HG03520 (cell line): ENCODE measurements around the gene C1QL1.
A peak's percentile ranks its signal among the peaks of the same experiment; 100 is the strongest.

Experiments
- ATAC-seq: cut with Tn5 transposase; IDR thresholded peaks from one replicate; pipeline ENCODE4 v1.9.1; 2021; ENCODE audit warnings: mild to moderate bottlenecking, moderate library complexity; ENCODE audit not compliant: unreplicated experiment

The C1QL1 gene

DNA sequence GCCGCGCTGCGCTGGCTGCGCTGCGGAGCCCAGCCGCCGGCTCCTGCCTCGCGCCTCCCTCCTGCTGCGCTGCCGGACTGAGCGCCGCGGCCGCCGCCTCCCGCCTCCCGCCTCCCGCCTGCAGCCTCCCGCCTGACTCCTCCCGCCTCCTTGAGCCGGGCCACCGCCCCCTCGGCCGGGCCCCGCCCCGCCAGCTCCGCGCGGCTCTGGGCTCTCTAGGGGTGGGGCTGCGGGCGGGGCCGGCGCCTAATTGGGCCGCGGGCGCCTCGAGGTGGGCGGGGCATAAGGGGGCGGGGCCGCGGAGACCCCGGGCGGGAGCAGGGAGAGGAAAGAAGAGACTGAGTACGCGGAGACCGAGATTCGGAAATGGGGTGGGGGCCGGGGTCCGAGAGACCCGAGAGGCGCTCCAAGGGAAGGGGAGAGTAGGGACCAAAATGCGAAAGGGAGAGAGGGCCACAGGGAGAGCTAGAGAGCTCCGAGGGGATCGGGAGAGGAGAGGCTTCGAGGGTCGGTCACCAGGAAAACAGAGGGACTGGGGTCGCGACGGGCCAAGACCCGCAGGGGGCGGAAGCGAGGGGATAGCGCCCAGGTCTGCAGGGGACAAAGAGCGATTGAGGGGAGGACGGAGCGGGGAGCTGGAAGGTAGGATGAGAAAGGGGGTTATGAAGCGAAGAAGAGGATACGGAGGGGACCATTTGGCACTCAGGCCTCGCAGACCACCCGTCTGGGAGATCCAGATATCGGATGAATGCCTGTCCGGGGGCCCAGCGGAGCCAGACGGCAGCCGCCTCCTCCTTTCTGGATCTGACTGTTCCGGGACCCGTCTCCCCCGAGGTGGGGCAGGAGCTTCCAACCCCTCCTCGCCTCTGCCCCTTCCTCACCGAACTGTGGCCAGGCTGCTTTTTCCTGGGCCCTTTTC, at the start of gene C1QL1:
Gene C1QL1 (minus strand): TSS at position 79 of the 919 bp plus-strand sequence. CDS start 255 bp downstream, outside the sequence.
- ATAC-seq = peak; percentile 77

DNA sequence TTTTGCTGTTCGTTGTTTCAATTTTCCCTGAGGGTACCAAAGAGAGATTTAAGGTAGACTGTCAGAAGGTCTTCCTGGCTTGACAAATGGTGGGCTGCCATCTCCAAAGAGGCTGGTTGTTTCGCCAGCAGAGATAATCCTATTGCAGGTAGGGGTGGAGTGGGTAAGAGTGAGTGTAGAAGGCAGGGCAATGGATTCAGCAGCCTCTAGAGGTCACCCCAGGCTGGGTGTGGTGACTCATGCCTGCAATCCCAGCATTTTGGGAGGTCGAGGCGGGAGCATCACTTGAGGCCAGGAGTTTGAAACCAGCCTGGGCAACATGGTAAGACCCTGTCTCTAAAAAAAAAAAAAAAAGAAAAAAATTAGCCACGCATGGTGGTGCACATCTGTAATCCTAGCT, 48.7 kb upstream of the C1QL1 start:
- no peak for ATAC-seq

DNA sequence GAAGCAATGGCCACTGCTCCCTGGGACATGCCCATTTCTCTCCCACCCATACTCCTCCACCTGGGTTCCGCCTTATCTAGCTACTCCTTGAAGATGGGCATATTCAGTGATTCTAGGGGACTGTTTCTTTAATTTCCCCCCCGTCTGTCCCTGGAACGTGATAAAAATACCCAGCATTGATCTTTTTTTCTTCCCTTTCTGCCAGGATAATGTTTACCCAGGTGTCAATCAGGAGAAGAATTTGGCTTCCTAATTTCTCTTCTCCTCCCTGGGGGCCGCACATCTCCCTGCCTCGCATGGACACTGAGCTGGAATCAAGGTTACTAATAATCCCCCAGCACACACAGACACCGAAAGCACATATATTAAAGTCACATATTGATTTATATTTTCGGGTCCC, 48.1 kb upstream of the C1QL1 start:
- no peak for ATAC-seq

DNA sequence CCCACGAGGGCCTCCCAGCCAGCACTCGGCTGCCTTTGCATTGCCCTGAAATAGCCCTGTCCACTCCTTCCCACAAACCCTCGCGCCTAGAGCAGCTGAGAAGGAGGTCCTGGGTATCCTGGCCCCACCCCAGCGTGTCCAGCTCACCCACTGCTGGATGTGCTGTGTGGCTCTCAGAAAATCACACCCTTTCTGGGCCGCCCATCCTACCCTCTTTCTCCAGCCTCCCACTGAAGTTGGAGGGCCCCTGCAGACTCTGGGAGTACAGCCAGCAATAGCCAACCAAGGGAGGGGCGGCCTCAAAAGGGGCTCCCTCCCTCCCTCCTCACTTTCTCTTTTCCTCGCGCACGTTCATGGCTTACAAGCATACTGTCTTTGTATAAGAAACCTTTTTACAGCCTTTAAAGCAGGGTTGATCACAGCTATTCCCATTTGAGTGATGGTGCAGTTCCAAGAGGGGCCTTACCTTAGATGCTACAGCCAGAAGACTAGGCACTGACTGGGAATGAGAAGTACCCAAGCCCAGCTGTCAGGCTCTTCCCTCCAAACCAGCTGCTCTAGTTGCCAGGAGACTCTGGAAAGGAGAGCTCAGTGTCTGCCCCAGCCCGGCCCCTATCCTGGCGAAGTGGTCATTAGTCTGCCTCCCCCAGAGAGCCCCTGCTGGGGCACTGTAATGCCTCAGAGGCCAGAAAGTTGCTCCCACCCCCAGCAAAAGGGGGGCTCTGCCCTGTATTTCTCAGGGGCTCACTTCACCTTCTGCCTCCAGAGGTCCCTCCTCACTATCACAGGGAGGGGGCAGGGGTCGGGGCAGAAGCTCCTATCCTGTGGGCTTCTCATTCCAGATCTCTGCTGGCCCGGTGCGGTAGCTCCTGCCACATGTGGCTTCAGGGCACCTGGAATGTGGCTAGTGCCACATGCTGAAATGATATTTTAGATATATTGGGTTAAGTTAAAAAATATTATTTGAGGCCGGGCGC, 45.2 kb upstream of the C1QL1 start:
- no peak for ATAC-seq

DNA sequence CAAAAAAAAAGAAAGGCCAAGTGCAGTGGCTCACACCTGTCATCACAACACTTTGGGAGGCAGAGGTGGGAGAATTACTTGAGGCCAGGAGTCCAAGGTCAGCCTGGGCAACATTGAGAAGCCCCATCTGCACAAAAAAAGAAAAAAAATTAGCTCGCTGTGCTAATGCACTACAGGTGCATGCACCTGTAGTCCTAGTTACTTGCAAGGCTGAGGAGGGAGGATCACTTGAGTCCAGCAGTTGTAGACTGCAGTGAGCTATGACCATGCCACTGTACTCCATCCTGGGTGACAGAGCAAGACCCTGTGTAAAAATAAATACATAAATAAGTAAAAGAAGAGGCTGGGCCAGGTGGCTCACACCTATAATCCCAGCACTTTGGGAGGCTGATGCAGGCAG, 43.7 kb upstream of the C1QL1 start:
- ATAC-seq = no peak

DNA sequence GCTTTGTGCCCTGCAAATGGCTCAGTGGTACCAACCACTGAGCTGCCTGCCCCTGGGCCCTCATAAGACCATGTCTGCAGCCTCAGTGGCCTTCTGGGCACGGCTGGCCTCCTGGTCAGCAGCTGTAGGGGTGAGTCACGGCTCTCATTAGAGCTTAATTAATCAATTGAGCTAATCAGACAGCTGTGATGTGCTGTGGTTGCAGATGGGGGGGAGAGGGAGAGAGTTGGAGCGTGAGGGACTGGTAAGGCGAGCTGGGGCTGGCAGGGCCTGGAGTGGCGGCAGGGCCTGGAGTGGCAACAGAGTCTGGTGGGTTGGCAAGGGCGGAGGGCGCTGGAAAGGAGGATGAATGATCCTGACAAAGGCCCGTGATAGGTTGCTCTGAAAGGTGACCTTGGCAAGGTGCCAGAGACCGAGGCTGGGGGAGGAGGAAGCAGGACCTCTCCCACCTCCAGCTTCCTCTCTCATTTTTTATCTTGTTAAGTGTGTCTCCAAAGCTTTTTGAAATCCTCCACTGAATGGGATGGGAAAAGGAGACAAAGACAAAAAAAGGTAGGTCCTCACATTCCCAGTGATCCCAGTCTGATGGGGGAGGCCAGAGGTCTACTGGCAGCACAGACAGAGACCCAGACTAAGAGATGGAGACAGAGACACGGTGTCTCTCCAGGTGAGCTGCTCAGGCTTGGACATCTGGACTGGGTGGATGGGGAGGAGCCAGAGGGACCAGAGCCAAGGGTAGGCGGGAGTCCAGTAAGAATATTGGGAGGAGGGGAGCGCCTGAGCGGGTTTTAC, 41.8 kb upstream of the C1QL1 start:
- ATAC-seq = no peak

DNA sequence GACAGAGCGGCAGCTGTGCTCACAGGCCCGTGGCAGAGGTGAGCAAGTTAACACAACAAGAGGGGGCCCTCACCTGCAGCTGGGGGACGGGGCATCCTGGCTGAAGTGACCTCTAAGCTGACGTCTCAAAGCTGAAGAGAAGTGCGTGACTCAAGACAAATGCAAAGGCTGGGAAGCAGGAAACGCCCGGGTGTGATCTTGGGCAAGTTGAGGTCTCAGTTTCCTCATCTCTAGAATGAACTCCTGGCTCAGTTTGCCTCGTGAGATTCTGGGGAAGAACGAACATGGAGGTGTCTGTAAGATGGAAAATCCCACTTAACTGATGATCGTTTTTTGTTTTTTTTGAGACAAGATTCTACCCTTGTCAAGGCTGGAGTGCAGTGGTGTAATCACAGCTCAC, 40.1 kb upstream of the C1QL1 start:
- ATAC-seq = no peak

DNA sequence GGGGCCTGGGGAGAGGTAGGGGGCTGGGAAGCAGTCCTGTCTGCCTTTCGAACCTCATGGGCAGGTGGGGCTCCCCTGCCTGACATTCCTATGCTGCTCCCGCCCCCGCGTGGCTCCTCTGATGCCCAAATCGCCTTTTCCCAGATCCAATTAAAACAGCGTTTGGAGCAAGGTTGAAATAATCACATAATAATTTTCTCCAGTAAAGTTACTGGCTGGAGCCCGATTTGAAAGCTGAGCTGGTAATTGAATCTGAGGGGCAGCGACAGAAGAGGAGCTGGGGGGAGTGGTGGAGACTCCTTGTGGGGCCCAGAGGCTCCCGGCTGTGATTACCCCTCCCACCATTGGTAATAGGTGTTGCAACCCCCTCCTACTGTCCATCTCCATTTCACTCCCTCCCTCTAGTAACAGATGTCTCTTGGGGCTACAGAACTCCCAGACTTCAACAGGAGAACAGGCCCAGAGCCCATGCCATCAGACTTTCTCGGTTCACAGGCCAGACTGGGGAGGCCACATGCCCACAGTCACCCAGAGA, 38.9 kb upstream of the C1QL1 start:
- ATAC-seq = no peak

DNA sequence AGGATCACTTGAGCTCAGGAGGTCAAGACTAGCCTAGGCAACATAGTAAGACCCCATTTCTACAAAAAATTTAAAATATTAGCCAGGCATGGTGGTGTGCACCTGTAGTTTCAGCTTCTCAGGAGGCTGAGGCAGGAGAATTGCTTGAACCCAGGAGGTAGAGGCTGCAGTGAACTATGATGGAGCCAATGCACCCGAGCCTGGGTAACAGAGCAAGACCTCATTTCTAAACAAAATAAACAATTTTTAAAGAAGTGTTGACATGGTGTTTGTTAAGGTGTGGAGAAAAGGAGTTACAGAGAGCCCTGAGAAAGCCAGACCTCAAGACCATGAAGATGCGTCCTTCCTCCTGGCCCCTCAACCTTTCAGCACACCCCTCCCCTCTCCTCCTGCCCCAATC, 37.6 kb upstream of the C1QL1 start:
- ATAC-seq = no peak

DNA sequence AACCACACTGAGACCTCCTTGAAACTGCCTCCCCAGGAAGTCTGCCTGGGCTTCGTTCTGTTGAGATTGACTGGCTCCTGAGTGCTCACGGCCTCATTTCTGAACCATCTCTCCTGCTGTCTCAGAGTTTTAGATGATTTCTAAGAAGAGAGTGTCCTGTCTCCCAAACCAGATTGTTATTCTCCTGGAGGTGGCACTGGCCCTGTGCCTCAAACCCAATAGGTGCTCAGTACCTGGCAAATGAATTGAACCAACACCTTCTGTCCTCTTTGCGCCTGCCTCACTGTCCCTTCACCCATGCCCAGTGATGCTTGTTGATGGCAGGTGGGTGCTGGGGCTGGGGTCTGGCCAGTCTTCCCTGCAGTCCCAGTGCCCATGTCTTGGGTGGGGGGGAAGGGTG, 36.3 kb upstream of the C1QL1 start:
- ATAC-seq = no peak

DNA sequence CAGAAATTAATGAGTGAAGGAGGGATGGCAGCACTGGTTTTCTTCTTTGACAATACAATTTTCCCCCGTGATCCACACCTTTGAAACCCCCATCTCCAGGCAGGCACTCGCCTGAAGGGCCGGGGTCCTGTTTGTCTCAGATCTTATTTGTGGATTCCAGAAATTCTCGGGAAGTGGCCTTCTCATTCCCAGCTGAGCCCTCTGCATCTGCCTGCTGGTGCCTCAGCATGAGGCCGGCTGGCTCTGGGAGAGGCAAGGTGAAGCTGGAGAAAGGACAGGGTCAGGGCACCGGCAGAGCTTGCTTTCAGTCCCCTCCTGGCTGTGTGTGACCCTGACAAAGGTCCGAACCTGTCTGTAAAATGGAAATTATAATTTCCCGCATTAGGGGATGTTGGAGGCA, 35.8 kb upstream of the C1QL1 start:
- ATAC-seq = no peak

DNA sequence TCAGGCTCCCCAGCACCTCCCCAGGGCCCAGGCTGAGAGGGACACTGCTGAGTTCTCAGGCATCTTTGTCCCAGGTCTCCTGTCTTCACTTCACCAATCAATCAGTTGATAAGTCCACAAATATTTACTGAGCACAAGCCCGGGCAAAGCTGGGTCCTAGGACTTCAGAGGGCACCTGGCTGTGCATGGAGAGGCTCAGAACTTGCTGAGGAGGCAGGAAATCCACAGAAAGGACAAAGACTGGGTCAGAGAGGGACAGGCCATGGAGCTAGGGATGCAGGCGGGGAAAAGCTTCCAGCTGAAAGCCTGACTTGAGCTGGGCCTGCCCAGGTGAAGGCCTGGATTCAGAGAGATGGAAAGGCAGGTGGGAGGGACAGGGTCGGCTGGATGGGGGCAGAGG, 33.2 kb upstream of the C1QL1 start:
- no peak for ATAC-seq

DNA sequence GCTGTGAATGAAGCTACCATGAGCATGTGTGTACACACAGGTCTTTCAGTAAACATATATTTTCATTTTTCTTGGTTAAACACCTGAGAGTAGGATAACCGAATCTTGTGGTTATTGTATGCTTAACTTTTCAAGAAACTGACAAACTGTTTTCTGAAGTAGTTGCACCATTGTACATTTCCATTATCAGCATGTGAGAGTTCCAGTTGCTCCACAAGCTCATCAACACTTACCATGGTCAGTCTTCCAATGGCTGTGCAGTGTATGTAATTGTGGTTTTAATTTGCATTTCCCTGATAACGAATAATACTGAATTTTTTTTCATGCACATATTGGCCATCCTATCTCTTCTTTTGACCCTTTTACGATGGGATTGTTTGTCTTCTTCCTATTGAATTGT, 31.3 kb upstream of the C1QL1 start:
- no peak for ATAC-seq

DNA sequence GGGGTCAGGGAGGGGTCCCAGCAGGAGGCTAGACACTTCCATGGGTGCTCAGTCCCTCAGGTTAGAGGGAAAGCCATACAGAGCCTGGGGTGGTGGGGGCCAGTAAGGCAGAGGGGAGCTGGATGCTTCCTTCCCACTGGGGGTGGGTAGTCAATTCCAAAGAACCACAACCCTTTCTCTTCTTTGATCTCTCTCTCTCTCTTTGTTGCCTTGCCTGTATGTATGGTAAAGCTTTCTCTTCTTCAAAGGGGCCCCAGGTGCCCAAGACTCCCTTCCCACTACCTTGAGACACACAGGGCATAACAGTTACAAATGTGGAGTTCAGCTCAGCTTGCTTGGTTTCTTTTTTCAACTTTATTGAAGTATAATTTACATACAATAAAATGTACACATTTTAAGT, 30.5 kb upstream of the C1QL1 start:
- no peak for ATAC-seq

DNA sequence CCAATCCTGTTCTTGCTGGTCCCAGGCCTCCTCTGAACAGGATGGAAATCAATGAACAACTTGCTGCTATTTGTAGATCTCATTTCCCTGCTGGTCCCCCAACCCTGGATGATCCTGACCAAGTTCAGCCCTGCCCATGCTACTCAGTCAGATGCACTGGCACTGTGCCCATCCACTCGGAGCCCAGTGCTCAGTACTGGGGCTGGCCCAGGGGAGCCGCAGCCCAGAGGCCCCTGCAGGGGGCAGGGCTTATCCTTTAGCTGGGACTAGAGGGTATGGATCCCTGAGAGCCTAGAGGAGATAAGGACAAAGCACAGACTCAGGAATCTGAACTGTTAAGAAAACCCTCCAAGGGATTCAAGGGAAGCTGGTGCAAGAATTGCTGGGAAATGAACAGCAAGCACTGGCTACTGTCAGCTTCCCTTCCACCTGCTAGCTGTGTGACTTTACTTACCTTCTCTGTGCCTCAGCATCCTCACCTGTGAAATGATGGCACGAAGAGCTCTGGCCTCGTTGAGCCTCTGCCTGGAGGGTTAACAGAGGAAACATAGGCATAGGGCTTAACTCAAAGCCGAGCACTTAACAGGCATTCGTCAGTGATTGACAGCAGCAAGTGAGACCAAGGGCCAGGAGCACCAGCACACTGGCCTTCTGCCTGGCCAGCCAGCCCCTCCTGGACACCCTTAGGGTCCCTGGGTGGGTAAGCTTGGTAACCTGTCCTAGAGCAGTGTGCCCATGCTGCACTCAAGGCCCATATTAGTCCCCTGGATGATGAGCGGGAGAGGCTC, 29.8 kb upstream of the C1QL1 start:
- no peak for ATAC-seq

DNA sequence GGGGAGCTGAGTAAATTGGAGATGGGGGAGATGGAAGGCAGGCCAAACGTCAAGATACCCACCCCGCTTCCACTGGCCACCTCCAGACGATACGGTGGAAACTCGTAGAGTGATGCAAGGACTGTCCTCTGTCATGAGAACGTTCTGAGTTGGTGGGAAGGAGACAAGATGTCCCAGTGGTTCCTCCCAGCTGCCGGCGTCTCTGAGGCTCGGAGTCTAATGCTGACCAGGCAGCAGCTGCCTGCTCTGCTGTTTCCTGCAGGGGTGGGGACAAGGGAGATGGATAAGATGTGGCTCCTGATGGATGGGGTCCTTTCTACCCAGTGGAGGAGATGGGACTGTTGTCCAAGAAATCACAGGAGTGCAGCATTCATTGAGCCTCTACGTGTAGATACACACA, 28.2 kb upstream of the C1QL1 start:
- ATAC-seq = no peak

DNA sequence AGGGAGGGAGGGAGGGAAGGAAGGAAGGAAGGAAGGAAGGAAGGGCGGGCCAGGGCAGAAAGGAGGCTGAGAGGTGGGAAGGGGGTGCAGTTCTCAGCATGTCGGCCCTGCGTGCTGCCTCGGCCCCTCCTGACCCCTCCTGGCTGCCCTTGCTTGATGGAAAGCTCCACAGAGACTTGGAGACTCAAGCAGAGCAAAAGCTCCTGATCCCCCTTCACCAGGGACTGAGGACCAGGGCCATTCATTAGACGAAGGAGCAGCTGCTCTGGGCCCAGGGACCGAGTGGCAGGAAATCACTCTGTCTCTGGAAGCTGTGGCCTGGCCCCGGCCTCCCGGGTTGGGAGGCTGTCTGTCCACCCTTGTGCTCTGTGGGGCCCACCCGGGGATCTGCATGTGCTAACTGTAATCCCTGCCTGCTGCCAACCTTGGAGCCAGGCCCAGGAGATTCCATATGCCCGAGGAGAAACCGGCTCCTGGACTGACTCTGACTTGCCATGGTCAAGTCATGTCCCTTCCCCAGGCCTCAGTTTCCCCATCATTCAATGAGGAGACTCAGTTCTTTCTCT, 27.4 kb upstream of the C1QL1 start:
- ATAC-seq = no peak

DNA sequence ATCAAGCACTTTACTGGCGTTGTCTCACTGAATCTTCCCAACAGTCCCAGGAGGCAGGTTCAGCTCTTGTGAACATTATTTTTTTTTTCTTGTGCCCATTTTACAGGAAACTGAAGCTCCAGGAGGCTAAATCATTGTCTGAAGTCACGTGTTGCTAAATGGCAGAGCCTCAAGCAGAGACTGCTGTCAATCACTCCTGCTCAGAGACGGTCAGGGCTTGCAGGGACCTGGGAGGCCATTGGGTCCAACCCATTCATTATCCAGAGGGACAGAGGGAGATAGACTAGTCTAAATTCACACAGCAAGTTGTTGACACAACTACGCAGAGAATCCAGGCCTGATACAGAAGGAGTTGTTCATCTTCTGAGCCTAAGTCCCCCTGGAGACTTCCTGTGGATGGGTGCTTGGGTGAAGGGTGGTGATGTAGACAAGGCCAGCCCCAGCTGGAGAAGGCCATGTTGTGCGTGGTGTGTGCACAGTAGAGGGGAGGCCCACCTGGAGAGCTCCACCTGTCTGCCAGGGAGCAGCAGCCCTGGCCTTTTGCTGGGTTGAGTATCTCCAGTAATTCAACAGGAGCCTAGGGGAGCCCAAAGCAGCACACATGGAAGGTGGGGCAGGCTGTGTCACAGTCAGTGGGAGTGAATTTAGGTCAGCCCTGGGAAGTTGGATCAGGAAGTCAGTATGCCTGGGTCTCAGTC, 24.3 kb upstream of the C1QL1 start:
- ATAC-seq = no peak

DNA sequence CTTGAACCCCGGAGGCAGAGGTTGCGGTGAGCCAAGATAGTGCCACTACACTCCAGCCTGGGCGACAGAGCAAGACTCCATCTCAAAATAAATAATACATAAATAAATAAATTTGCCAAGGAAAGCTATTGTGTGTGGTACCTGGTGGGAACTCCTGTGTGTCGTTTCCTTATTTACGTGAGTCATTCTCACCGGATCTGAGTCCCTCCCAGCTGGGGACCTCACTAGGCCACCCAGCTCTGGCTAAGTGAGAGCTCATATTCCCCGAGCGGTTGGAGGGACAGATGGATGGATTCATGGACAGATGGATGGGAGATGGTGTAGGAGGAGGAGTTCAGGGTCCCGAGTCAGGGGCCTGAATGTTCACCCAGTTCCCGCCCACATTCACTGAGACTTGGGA, 22.9 kb upstream of the C1QL1 start:
- no peak for ATAC-seq
